ENCODE data around the gene ITPA.

Gene ITPA

DNA sequence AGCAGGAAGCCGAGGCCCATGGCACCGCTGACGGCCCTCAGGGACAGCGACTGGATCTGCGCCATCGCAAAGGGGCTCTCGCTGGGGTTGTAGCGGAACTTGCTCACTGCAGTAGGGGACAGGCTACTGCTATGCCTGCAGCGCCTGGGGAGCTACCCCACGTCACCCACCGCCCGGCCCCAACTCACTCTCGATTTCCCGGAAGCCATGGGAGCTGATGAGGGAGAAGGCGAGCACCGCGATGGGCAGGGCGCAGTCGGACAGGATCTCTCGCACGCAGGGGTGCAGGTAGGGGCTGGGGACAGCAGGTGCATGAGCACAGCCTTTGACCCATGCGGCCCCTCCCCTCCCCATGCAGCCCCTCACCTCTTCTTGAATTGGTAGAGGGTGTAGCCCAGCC lies 19.9 kb downstream of the ITPA start:
- in situ Hi-C loops (cut with MboI; ENCODE audit: low pct_unique_long_range_greater_than_20kb, low sequenced_read_pairs, unreplicated experiment), result no loop called here
- DNase-seq (ENCODE audit: low spot score), result no peak
- TF ChIP-seq, protein P1, sequence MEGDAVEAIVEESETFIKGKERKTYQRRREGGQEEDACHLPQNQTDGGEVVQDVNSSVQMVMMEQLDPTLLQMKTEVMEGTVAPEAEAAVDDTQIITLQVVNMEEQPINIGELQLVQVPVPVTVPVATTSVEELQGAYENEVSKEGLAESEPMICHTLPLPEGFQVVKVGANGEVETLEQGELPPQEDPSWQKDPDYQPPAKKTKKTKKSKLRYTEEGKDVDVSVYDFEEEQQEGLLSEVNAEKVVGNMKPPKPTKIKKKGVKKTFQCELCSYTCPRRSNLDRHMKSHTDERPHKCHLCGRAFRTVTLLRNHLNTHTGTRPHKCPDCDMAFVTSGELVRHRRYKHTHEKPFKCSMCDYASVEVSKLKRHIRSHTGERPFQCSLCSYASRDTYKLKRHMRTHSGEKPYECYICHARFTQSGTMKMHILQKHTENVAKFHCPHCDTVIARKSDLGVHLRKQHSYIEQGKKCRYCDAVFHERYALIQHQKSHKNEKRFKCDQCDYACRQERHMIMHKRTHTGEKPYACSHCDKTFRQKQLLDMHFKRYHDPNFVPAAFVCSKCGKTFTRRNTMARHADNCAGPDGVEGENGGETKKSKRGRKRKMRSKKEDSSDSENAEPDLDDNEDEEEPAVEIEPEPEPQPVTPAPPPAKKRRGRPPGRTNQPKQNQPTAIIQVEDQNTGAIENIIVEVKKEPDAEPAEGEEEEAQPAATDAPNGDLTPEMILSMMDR (IDR thresholded peaks at IDR 0.05; ENCODE audit: extremely low read depth, insufficient read depth, missing control alignments), result no peak

DNA sequence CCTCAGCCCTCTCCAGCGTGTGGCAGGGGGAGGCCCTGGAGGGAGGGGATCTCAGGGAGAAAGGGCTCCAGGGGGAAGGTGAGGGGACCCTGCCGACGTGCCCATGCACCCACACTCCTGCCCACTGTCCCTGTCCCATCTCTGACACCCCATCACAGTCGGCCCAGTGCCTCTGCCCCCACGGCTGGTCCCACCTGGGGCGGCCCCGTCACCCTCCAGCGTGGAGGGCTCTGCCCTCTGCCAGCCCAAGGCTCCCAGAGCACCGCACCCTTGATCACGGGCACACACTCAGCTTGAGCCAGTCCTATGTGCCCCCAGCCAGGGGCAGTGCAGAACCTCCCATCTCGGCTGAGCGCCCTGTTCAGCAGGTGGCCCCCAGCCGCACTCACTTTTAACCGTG lies 20.5 kb downstream of the ITPA start:
- no peak for DNase-seq (ENCODE audit: low spot score)
- TF ChIP-seq, protein P1 (IDR thresholded peaks at IDR 0.05; ENCODE audit: extremely low read depth, insufficient read depth, missing control alignments), result no peak
- in situ Hi-C loops (cut with MboI; ENCODE audit: low pct_unique_long_range_greater_than_20kb, low sequenced_read_pairs, unreplicated experiment), result no loop called here

DNA sequence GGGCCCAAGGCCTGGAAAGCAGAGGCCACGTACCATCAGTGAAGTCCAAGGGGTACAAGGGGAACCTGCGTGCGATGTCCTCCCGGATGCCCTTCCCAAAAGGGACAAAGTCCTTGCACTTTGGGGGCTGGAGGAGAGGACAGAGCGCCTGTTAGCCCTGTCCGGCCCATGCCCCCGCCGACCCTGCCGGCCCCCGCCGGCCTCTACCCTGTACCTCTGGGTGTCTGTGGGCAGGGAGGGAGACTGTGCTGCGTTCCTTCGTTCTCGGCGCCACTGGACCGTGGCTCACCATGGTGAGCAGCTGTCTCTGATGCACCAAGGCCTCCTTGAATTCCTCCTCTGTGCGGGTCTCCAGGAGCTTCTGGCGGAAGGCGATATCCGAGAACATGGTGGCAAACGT lies 21.8 kb downstream of the ITPA start:
- DNase-seq (ENCODE audit: low spot score), result no peak
- TF ChIP-seq, protein P1 (IDR thresholded peaks at IDR 0.05; ENCODE audit: extremely low read depth, insufficient read depth, missing control alignments), result no peak
- in situ Hi-C loops (cut with MboI; ENCODE audit: low pct_unique_long_range_greater_than_20kb, low sequenced_read_pairs, unreplicated experiment), result no loop called here

DNA sequence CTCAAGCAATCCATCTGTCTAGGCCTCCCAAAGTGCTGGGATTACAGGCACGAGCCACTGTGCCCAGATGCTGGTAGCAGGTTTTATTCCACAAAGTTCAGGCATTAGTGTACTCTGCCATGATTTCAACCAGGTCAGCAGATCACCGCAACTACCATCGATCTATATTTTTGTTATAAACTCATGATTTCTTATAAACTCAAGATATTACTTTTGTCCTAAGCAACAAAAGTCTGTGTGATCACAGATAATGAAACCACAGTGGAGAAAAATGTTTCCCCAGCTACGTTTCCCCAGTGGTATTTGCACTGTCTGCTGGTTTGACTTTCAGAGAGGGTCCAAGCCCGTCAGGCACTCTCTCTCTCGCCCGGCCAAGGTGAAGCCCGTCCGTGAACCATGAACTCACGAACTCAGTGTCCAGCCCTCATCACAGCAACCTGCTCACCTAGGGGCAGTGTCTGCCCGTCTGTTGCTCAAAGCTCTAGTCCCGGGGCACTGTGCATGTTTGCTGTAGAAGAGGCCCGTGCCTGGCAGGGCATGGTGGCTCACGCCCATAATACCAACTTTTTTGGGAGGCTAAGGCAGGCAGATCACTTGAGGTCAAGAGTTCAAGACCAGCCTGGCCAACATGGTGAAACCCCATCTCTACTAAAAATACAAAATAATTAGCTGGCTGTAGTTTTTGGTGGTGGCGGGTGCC lies 22.7 kb downstream of the ITPA start:
- no peak for DNase-seq (ENCODE audit: low spot score)
- in situ Hi-C loops (cut with MboI; ENCODE audit: low pct_unique_long_range_greater_than_20kb, low sequenced_read_pairs, unreplicated experiment), result no loop called here
- TF ChIP-seq, protein P1 (IDR thresholded peaks at IDR 0.05; ENCODE audit: extremely low read depth, insufficient read depth, missing control alignments), result no peak

DNA sequence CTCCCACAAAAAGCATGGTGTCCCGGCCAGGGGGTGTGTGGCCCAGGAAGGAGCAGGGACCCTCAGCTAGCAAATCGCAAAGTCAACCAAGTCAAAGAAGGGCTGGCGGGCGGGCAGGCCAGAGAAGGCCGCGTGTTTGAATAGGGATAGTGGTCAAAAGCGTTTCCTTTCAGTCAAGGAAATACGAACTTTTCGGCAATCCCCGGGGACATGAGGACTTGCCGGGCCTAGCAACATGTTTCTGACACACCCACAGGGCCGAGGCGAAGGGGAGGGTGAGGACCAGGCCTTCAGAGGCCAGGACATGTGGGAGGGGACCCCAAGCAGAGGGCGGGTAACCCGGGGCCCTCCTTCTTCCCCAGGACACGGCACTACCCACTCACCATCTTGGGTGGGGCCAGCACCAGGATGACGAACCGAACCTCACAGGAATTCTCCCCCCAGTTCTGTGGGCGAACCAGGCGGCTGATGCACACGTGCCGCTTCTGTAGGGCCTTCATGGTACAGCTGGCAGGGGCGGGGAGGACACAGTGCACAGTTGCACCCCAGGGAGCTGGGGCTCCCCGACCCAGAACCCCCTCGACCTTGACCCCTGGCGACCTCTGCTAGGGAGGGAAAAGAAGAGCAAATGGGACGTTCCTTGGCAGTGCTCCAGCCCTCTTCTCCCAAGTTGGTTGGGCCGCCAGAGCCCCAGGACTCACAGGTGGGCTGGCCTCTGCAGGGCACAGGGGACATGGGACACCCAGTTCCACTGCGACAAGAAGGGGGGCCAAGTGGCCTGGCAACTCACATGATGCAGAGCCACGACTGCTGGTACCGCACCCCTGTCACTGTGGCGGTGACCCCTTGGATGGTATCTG lies 24.1 kb downstream of the ITPA start:
- no peak for DNase-seq (ENCODE audit: low spot score)
- TF ChIP-seq, protein P1 (IDR thresholded peaks at IDR 0.05; ENCODE audit: extremely low read depth, insufficient read depth, missing control alignments), result no peak
- in situ Hi-C loops (cut with MboI; ENCODE audit: low pct_unique_long_range_greater_than_20kb, low sequenced_read_pairs, unreplicated experiment), result no loop called here

DNA sequence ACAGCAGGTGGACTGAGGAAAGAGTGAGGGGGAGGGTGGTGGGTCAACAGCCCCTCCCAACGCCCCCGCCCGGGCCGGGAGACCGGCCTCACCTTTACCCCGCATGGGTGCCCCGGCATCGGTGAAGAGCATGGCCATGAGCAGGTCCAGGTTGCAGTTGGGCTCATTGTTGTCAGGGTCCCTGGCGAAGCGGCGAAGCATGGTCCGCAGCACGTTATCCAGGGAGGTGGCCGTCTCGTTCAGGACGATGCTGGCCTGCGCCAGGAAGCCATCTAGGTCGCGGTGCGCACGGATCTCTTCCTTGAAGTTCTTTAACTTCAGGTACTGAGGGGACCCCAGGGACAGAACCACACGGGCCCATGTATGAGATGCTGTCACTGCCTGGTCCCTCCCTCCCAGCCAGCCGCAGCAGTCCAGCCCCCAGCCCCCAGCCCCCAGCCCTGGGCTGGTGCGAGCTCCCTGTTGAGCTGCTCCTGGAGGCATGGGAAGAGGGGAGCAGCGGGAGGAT lies 24.7 kb downstream of the ITPA start:
- TF ChIP-seq, protein P1 (IDR thresholded peaks at IDR 0.05; ENCODE audit: extremely low read depth, insufficient read depth, missing control alignments), result no peak
- DNase-seq (ENCODE audit: low spot score), result no peak
- in situ Hi-C loops (cut with MboI; ENCODE audit: low pct_unique_long_range_greater_than_20kb, low sequenced_read_pairs, unreplicated experiment), result no loop called here

All from GM13977 (cell line).